HEK293 (cell line): Measurements from ENCODE around the gene NECAB2.

Experiments
- CTCF ChIA-PET: fragments of 350-600 bp; formaldehyde crosslinking; extraction: SDS; loops from one replicate; lab custom pipeline; 2021; ENCODE audit warnings: antibody characterized with exemption; lab: Yijun Ruan, JAX
- POLR2A ChIA-PET: fragments of 300-600 bp; formaldehyde crosslinking; extraction: SDS; loops from one replicate; lab custom pipeline; 2020; ENCODE audit warnings: antibody characterized with exemption, inconsistent platforms; lab: Yijun Ruan, JAX
- H3K27ac ChIP-seq: fragments of 200-500 bp; sonication (Bioruptor generic); 2 replicates; pipeline ENCODE4 v1.5.1; 2014; ENCODE audit warnings: low read depth, low read length, control low read depth, inconsistent platforms; ENCODE audit errors: extremely low read depth
- H3K36me3 ChIP-seq, 2 experiments: fragments of 200-500 bp in 1 of 2; sonication (Bioruptor generic) in 1 of 2; 1 replicate in 1 of 2; 2 replicates in 1 of 2; pipeline ENCODE4 v1.5.1; 2014 to 2017; ENCODE audit warnings: inconsistent platforms in 2 of 2, low read length in 2 of 2; ENCODE audit not compliant: control insufficient read depth in 2 of 2, insufficient read depth in 1 of 2
- H3K4me1 ChIP-seq: fragments of 200-500 bp; sonication (Bioruptor generic); 2 replicates; pipeline ENCODE4 v1.5.1; 2014; ENCODE audit warnings: mild to moderate bottlenecking, low read length, inconsistent platforms; ENCODE audit not compliant: control insufficient read depth, insufficient read depth
- H3K4me3 ChIP-seq: 2 replicates; pipeline ENCODE4 v1.5.1; 2011; ENCODE audit warnings: low read depth, mild to moderate bottlenecking, control low read depth, low read length, moderate library complexity
- H3K9me3 ChIP-seq: fragments of 200-500 bp; sonication (Bioruptor generic); 2 replicates; pipeline ENCODE4 v1.5.1; 2014; ENCODE audit warnings: low read depth, low read length, inconsistent platforms; ENCODE audit not compliant: control insufficient read depth, insufficient read depth
- GLI4 ChIP-seq: fragments of 450-650 bp; formaldehyde crosslinking; IDR thresholded peaks from 2 replicates; pipeline ENCODE4 v1.5.1; 2016; ENCODE audit warnings: missing biosample characterization, missing genetic modification characterization
- GLIS1 ChIP-seq: fragments of 450-650 bp; formaldehyde crosslinking; IDR thresholded peaks from 2 replicates; pipeline ENCODE4 v1.5.1; 2016; ENCODE audit warnings: missing biosample characterization, missing genetic modification characterization
- GLIS2 ChIP-seq: fragments of 450-650 bp; formaldehyde crosslinking; IDR thresholded peaks from 2 replicates; pipeline ENCODE4 v1.5.1; 2016; ENCODE audit warnings: missing biosample characterization, missing genetic modification characterization
- IKZF3 ChIP-seq: fragments of 450-650 bp; IDR thresholded peaks from 2 replicates; pipeline ENCODE4 v1.5.0; 2018; ENCODE audit warnings: missing biosample characterization, mild to moderate bottlenecking, missing genetic modification characterization, moderate library complexity
- KLF7 ChIP-seq: fragments of 450-650 bp; formaldehyde crosslinking; IDR thresholded peaks from 2 replicates; pipeline ENCODE4 v1.5.1; 2016; ENCODE audit warnings: missing biosample characterization, missing genetic modification characterization, borderline replicate concordance
- KLF9 ChIP-seq: fragments of 450-650 bp; formaldehyde crosslinking; IDR thresholded peaks from 2 replicates; pipeline ENCODE4 v1.5.1; 2016; ENCODE audit warnings: missing biosample characterization, missing genetic modification characterization, low read depth
- MZF1 ChIP-seq: fragments of 450-650 bp; formaldehyde crosslinking; IDR thresholded peaks from 2 replicates; pipeline ENCODE4 v1.5.1; 2017; ENCODE audit warnings: missing biosample characterization, missing genetic modification characterization, borderline replicate concordance
- SP3 ChIP-seq: fragments of 450-650 bp; formaldehyde crosslinking; IDR thresholded peaks from 2 replicates; pipeline ENCODE4 v1.5.1; 2016; ENCODE audit warnings: missing biosample characterization, missing genetic modification characterization
- ZBTB48 ChIP-seq: fragments of 450-650 bp; formaldehyde crosslinking; IDR thresholded peaks from 2 replicates; pipeline ENCODE4 v1.5.1; 2016; ENCODE audit warnings: missing biosample characterization, missing genetic modification characterization
- ZBTB8A ChIP-seq: fragments of 450-650 bp; formaldehyde crosslinking; IDR thresholded peaks from 2 replicates; pipeline ENCODE4 v1.5.1; 2016; ENCODE audit warnings: missing biosample characterization, missing genetic modification characterization
- ZFP69B ChIP-seq: fragments of 450-650 bp; formaldehyde crosslinking; IDR thresholded peaks from 2 replicates; pipeline ENCODE4 v1.5.1; 2016; ENCODE audit warnings: missing biosample characterization, missing genetic modification characterization
- ZIC2 ChIP-seq: fragments of 450-650 bp; formaldehyde crosslinking; IDR thresholded peaks from 2 replicates; pipeline ENCODE4 v1.5.1; 2016; ENCODE audit warnings: missing biosample characterization, missing genetic modification characterization
- ZNF335 ChIP-seq: fragments of 450-650 bp; formaldehyde crosslinking; conservative IDR thresholded peaks from 2 replicates; pipeline ENCODE4 v1.5.1; 2016; ENCODE audit warnings: missing biosample characterization, missing genetic modification characterization
- ZNF350 ChIP-seq: fragments of 450-650 bp; formaldehyde crosslinking; IDR thresholded peaks from 2 replicates; pipeline ENCODE4 v1.5.0; 2017; ENCODE audit warnings: missing biosample characterization, mild to moderate bottlenecking, missing genetic modification characterization
- ZNF366 ChIP-seq: fragments of 450-650 bp; formaldehyde crosslinking; conservative IDR thresholded peaks from 2 replicates; pipeline ENCODE4 v1.5.1; 2016; ENCODE audit warnings: missing biosample characterization, missing genetic modification characterization
- ZNF561 ChIP-seq: fragments of 450-650 bp; IDR thresholded peaks from 2 replicates; pipeline ENCODE4 v1.5.1; 2018; ENCODE audit warnings: missing biosample characterization, missing genetic modification characterization, borderline replicate concordance
- ZNF600 ChIP-seq: fragments of 450-650 bp; formaldehyde crosslinking; IDR thresholded peaks from 2 replicates; pipeline ENCODE4 v1.5.1; 2016; ENCODE audit warnings: missing biosample characterization, missing genetic modification characterization
- ZNF623 ChIP-seq: fragments of 450-650 bp; formaldehyde crosslinking; IDR thresholded peaks from 2 replicates; pipeline ENCODE4 v1.5.1; 2016; ENCODE audit warnings: missing biosample characterization, missing genetic modification characterization
- ZNF629 ChIP-seq: fragments of 450-650 bp; formaldehyde crosslinking; IDR thresholded peaks from 2 replicates; pipeline ENCODE4 v1.5.1; 2017; ENCODE audit warnings: missing biosample characterization, missing genetic modification characterization
- ZNF76 ChIP-seq: fragments of 450-650 bp; formaldehyde crosslinking; IDR thresholded peaks from 2 replicates; pipeline ENCODE4; 2016; ENCODE audit warnings: low read depth, missing biosample characterization, missing genetic modification characterization, borderline replicate concordance
- TF ChIP-seq, protein P1 (sequence below): fragments of 450-650 bp; formaldehyde crosslinking; IDR thresholded peaks from 2 replicates; pipeline ENCODE4 v1.5.1; 2016; ENCODE audit warnings: missing biosample characterization, missing genetic modification characterization
- TF ChIP-seq, protein P2 (sequence below): fragments of 450-650 bp; formaldehyde crosslinking; IDR thresholded peaks from 2 replicates; pipeline ENCODE4 v1.5.1; 2017; ENCODE audit warnings: missing biosample characterization, missing genetic modification characterization
- TF ChIP-seq, protein P3 (sequence below): sonication (generic); formaldehyde crosslinking; IDR thresholded peaks from 2 replicates; pipeline ENCODE4 v1.8.1; 2022; ENCODE audit warnings: mild to moderate bottlenecking, moderate library complexity, missing genetic modification reagents
- TF ChIP-seq, protein P4 (sequence below): fragments of 450-650 bp; formaldehyde crosslinking; IDR thresholded peaks from 2 replicates; pipeline ENCODE4 v1.5.1; 2016; ENCODE audit warnings: missing biosample characterization, missing genetic modification characterization
- TF ChIP-seq, protein P5 (sequence below): fragments of 450-650 bp; formaldehyde crosslinking; IDR thresholded peaks from 2 replicates; pipeline ENCODE4 v1.5.1; 2016; ENCODE audit warnings: missing biosample characterization, missing genetic modification characterization
- TF ChIP-seq, protein P6 (sequence below): fragments of 450-650 bp; formaldehyde crosslinking; IDR thresholded peaks from 2 replicates; pipeline ENCODE4 v1.5.1; 2016; ENCODE audit warnings: missing biosample characterization, missing genetic modification characterization

The NECAB2 gene

DNA sequence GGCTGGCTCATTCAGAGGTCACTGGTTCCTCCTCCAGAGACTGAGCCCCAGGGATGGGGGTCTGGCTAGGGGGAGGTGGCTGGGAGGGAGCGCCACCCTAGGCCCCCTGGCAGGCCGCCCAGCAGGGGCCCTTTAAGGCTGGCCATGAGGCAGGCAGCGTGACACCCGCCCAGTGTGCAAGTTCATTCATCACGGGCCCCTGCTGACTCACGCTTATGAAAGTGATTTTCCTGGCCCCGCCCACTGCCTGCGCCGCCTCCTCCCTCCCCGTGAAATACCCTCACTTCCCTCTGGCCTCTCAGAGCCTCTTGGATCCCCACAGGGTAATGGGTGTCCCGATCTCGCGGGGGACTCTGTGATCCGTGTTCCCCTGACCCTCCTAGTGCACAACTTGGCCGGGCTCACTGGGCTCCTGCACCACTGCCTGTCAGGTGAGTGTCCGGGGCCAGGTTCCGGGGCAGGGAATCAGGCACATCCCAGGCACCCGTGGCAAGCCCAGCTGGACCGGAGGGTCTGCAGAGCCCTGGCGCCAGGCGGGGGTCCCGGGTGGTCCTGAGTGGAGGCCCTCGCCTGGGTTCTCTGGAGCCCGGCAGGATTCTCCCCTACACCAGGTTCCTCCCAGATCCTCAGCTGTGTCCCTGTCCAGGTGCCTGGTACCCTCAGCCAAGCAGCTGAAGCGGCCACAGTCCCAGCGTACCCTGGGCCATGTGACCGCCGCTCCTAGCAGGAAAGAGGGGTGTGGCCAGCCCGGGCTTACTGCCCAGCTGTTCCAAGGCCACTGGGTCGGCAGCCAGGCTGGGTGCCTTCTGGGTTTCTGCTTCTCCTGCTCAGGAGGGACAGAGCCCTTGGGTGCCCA is 14.9 kb upstream of the NECAB2 start, which contains the start of gene OSGIN1:
OSGIN1 (plus strand) TSS at position 301 of the 856 bp plus-strand sequence. CDS start 4,432 bp downstream, outside the sequence.
- Histone ChIP-seq H3K9me3 (no peaks in the 10 kb centered on the region), H3K36me3 (no peaks in the 10 kb centered on the region), H3K27ac (no peak within 1 kb of the TSS), H3K4me3 (peak within 1 kb of the TSS; percentile 32), H3K4me1 (no peaks in the 10 kb centered on the region; the same call in 1 of the 2 replicates)
- POLR2A ChIA-PET, result interaction anchor here (1.4 kb wide), 1 partner anchor 61 kb away, joined by 13 read pairs; no protein-coding TSS in a partner anchor
- CTCF ChIA-PET, result interaction anchor here (0.6 to 7.4 kb wide), 13 partner anchors 10 to 535 kb away, joined by 3 to 174 read pairs (median 5); partner anchors contain the start of gene TAF1C
- TF ChIP-seq, protein P1, sequence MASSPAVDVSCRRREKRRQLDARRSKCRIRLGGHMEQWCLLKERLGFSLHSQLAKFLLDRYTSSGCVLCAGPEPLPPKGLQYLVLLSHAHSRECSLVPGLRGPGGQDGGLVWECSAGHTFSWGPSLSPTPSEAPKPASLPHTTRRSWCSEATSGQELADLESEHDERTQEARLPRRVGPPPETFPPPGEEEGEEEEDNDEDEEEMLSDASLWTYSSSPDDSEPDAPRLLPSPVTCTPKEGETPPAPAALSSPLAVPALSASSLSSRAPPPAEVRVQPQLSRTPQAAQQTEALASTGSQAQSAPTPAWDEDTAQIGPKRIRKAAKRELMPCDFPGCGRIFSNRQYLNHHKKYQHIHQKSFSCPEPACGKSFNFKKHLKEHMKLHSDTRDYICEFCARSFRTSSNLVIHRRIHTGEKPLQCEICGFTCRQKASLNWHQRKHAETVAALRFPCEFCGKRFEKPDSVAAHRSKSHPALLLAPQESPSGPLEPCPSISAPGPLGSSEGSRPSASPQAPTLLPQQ (tag by site-specific recombination), result peak; percentile 98
- TF ChIP-seq GLIS1 (peak; percentile 75), GLI4 (tag by site-specific recombination) (no peak), ZBTB8A (tag by site-specific recombination) (peak; percentile 65), ZFP69B (tag by site-specific recombination) (peak; percentile 94), IKZF3 (0 out of 2 replicates have a peak, but pooled peaks have one; percentile 48), ZNF350 (tag by site-specific recombination) (no peak), GLIS2 (peak; percentile 75), ZNF600 (tag by site-specific recombination) (peak; percentile 47; the same call in 1 of the 2 replicates), ZNF561 (tag by site-specific recombination) (peak; percentile 81), ZNF76 (tag by site-specific recombination) (peak; percentile 67; the same call in 1 of the 2 replicates), KLF7 (tag by site-specific recombination) (peak; percentile 23; the same call in 1 of the 2 replicates), ZIC2 (tag by site-specific recombination) (peak; percentile 88), ZNF366 (tag by site-specific recombination) (peak; percentile 36; the same call in 1 of the 2 replicates), ZNF335 (tag by site-specific recombination) (peak; percentile 100), ZNF623 (tag by site-specific recombination) (0 out of 2 replicates have a peak, but pooled peaks have one; percentile 8), ZNF629 (tag by site-specific recombination) (0 out of 2 replicates have a peak, but pooled peaks have one; percentile 35), KLF9 (peak; percentile 89), SP3 (tag by site-specific recombination) (peak; percentile 76), ZBTB48 (tag by site-specific recombination) (peak; percentile 33; the same call in 1 of the 2 replicates), MZF1 (tag by site-specific recombination) (no peak)
- TF ChIP-seq, protein P2, sequence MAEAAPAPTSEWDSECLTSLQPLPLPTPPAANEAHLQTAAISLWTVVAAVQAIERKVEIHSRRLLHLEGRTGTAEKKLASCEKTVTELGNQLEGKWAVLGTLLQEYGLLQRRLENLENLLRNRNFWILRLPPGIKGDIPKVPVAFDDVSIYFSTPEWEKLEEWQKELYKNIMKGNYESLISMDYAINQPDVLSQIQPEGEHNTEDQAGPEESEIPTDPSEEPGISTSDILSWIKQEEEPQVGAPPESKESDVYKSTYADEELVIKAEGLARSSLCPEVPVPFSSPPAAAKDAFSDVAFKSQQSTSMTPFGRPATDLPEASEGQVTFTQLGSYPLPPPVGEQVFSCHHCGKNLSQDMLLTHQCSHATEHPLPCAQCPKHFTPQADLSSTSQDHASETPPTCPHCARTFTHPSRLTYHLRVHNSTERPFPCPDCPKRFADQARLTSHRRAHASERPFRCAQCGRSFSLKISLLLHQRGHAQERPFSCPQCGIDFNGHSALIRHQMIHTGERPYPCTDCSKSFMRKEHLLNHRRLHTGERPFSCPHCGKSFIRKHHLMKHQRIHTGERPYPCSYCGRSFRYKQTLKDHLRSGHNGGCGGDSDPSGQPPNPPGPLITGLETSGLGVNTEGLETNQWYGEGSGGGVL (tag by site-specific recombination), result peak; percentile 58
- TF ChIP-seq, protein P3, sequence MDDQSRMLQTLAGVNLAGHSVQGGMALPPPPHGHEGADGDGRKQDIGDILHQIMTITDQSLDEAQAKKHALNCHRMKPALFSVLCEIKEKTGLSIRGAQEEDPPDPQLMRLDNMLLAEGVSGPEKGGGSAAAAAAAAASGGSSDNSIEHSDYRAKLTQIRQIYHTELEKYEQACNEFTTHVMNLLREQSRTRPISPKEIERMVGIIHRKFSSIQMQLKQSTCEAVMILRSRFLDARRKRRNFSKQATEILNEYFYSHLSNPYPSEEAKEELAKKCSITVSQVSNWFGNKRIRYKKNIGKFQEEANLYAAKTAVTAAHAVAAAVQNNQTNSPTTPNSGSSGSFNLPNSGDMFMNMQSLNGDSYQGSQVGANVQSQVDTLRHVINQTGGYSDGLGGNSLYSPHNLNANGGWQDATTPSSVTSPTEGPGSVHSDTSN, result no peak; the same call in 1 of the 2 replicates
- TF ChIP-seq, protein P4, sequence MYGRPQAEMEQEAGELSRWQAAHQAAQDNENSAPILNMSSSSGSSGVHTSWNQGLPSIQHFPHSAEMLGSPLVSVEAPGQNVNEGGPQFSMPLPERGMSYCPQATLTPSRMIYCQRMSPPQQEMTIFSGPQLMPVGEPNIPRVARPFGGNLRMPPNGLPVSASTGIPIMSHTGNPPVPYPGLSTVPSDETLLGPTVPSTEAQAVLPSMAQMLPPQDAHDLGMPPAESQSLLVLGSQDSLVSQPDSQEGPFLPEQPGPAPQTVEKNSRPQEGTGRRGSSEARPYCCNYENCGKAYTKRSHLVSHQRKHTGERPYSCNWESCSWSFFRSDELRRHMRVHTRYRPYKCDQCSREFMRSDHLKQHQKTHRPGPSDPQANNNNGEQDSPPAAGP (tag by site-specific recombination), result peak; percentile 64
- TF ChIP-seq, protein P5, sequence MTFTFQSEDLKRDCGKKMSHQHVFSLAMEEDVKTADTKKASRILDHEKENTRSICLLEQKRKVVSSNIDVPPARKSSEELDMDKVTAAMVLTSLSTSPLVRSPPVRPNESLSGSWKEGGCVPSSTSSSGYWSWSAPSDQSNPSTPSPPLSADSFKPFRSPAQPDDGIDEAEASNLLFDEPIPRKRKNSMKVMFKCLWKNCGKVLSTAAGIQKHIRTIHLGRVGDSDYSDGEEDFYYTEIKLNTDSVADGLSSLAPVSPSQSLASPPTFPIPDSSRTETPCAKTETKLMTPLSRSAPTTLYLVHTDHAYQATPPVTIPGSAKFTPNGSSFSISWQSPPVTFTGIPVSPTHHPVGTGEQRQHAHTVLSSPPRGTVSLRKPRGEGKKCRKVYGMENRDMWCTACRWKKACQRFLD (tag by site-specific recombination), result no peak
- TF ChIP-seq, protein P6, sequence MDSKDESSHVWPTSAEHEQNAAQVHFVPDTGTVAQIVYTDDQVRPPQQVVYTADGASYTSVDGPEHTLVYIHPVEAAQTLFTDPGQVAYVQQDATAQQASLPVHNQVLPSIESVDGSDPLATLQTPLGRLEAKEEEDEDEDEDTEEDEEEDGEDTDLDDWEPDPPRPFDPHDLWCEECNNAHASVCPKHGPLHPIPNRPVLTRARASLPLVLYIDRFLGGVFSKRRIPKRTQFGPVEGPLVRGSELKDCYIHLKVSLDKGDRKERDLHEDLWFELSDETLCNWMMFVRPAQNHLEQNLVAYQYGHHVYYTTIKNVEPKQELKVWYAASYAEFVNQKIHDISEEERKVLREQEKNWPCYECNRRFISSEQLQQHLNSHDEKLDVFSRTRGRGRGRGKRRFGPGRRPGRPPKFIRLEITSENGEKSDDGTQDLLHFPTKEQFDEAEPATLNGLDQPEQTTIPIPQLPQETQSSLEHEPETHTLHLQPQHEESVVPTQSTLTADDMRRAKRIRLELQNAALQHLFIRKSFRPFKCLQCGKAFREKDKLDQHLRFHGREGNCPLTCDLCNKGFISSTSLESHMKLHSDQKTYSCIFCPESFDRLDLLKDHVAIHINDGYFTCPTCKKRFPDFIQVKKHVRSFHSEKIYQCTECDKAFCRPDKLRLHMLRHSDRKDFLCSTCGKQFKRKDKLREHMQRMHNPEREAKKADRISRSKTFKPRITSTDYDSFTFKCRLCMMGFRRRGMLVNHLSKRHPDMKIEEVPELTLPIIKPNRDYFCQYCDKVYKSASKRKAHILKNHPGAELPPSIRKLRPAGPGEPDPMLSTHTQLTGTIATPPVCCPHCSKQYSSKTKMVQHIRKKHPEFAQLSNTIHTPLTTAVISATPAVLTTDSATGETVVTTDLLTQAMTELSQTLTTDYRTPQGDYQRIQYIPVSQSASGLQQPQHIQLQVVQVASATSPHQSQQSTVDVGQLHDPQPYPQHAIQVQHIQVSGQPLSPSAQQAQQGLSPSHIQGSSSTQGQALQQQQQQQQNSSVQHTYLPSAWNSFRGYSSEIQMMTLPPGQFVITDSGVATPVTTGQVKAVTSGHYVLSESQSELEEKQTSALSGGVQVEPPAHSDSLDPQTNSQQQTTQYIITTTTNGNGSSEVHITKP, result peak; percentile 55
